Sigmoid colon (tissue), 4 donors: Measurements from ENCODE around the gene GUSB.

Source experiments
- CTCF ChIP-seq, 4 experiments: fragments of 450-650 bp in 3 of 4; fragments of 200-600 bp in 1 of 4; IDR thresholded peaks; one replicate each; pipeline ENCODE4 v1.5.1; 2016 to 2019; ENCODE audit warnings: antibody characterized with exemption in 4 of 4, mild to moderate bottlenecking in 3 of 4, moderate library complexity in 2 of 4
- POLR2AphosphoS5 ChIP-seq, 4 donors: sonication (generic); formaldehyde crosslinking; IDR thresholded peaks; one replicate each; pipeline ENCODE4 v1.6.1; 2017; ENCODE audit warnings: antibody characterized with exemption in 4 of 4

GRCh38 chr7:66015440-66016130 lies 33.6 kb upstream of the GUSB start:
- TF ChIP-seq POLR2AphosphoS5 (IDR thresholded peaks at IDR 0.05) (no peak), CTCF (IDR thresholded peaks at IDR 0.05) (no peak)
